Fibroblast of lung (primary cell): Measurements from ENCODE around the gene RPL22. TPM values are rescaled to one million over a fixed set of nuclear protein-coding genes. Genes with fewer than 3 reads are reported as not detected.
A peak's percentile ranks its signal among the peaks of the same experiment; 100 is the strongest.

Experiments used
- DNase-seq, 2 donors: peaks; one replicate each; pipeline versions ENCODE4 v3.0.0 to v3.0.0-alpha.2; 2010; ENCODE audit warnings: low read depth in 2 of 2
- H2AFZ ChIP-seq: 2 replicates; pipeline ENCODE4 v1.5.1; 2012; ENCODE audit warnings: low read length, control low read depth, inconsistent platforms
- H3K27ac ChIP-seq: 2 replicates; pipeline ENCODE4 v1.5.1; 2011; ENCODE audit warnings: low read length, control low read depth; ENCODE audit not compliant: insufficient read depth
- H3K27me3 ChIP-seq: 2 replicates; pipeline ENCODE4 v1.5.1; 2011; ENCODE audit warnings: mild to moderate bottlenecking, low read length; ENCODE audit not compliant: control insufficient read depth, insufficient read depth
- H3K36me3 ChIP-seq: 2 replicates; pipeline ENCODE4 v1.5.1; 2011; ENCODE audit warnings: low read length; ENCODE audit not compliant: control insufficient read depth, insufficient read depth
- H3K4me1 ChIP-seq: 2 replicates; pipeline ENCODE4 v1.5.1; 2011; ENCODE audit warnings: low read length; ENCODE audit not compliant: control insufficient read depth, insufficient read depth; ENCODE audit errors: extremely low read depth
- H3K4me2 ChIP-seq: 2 replicates; pipeline ENCODE4 v1.5.1; 2011; ENCODE audit warnings: low read length, control low read depth; ENCODE audit not compliant: insufficient read depth; ENCODE audit errors: extremely low read depth
- H3K4me3 ChIP-seq, 4 experiments: fragments of 200-600 bp in 1 of 4; sonication (generic) in 1 of 4; replicated peaks in 1 of 4; 2 replicates each; pipeline ENCODE4 v1.5.1; 2011 to 2016; ENCODE audit warnings: low read length in 4 of 4, low read depth in 3 of 4, mild to moderate bottlenecking in 3 of 4, control low read depth in 2 of 4, inconsistent platforms in 1 of 4, mixed read lengths in 1 of 4; ENCODE audit not compliant: insufficient read depth in 1 of 4; ENCODE audit errors: control extremely low read depth in 1 of 4
- H3K79me2 ChIP-seq: 2 replicates; pipeline ENCODE4 v1.5.1; 2012; ENCODE audit warnings: mild to moderate bottlenecking, low read length, inconsistent platforms; ENCODE audit not compliant: control insufficient read depth, insufficient read depth
- H3K9ac ChIP-seq: 2 replicates; pipeline ENCODE4 v1.5.1; 2011; ENCODE audit warnings: mild to moderate bottlenecking, low read length, control low read depth; ENCODE audit not compliant: insufficient read depth
- H3K9me3 ChIP-seq: 2 replicates; pipeline ENCODE4 v1.5.1; 2012; ENCODE audit warnings: low read depth, low read length; ENCODE audit not compliant: control insufficient read depth, insufficient read depth
- H4K20me1 ChIP-seq: 2 replicates; pipeline ENCODE4 v1.5.1; 2011; ENCODE audit warnings: low read length; ENCODE audit not compliant: control insufficient read depth, insufficient read depth; ENCODE audit errors: extremely low read depth
- CTCF ChIP-seq, 2 donors: IDR thresholded peaks in 1 of 2; conservative IDR thresholded peaks in 1 of 2; 1 replicate in 1 of 2; 2 replicates in 1 of 2; pipeline ENCODE4 v1.5.1; 2011 to 2012; ENCODE audit warnings: low read length in 2 of 2, control low read depth in 1 of 2, inconsistent platforms in 1 of 2, low read depth in 1 of 2, mild to moderate bottlenecking in 1 of 2
- EZH2 ChIP-seq: IDR thresholded peaks from 2 replicates; pipeline ENCODE4 v1.5.1; 2012; ENCODE audit warnings: low read length, control low read depth, mild to moderate bottlenecking; ENCODE audit errors: missing control alignments
- polyA plus RNA-seq, 2 donors: library from polyadenylated mRNA; depleted of rRNA in 1 of 2; stranded (reverse) in 1 of 2; unstranded in 1 of 2; fragments of >200 nt; gene quantifications; 2 replicates each; pipeline ENCODE4 v1.2.1, GENCODE V29; 2011 to 2012; ENCODE audit warnings: missing spikeins in 1 of 2
- total RNA-seq: library from RNA; depleted of rRNA; stranded (reverse); fragments of >200 nt; gene quantifications from 2 replicates; pipeline ENCODE4 v1.2.1, GENCODE V29; 2014

The RPL22 gene
- total and polyA plus RNA-seq, 2 donors (not counting 1 experiment from before 2014, with no cell fraction given): 159 to 369 TPM

- Histone ChIP-seq H2AFZ (no peak overlapping the region), H3K4me3 (no peak overlapping the region)
Measured at GRCh38 chr1:6158181-6158580, 41.2 kb downstream of the RPL22 start.

GRCh38 chr1:6157528-6158174, 41.7 kb downstream of the RPL22 start:
- DNase-seq: peak in 1 of 2 donors; percentile 64
- H2AFZ ChIP-seq: no peak overlapping the region
- no peaks in the 10 kb centered on the region for H3K79me2 ChIP-seq
- no peaks in the 10 kb centered on the region for H4K20me1 ChIP-seq
- H3K27ac ChIP-seq: no peak overlapping the region
- H3K9ac ChIP-seq: no peak overlapping the region
- TF ChIP-seq EZH2 (no peak), CTCF (conservative IDR thresholded peaks at IDR 0.05 in 1 of 2, IDR thresholded peaks at IDR 0.05 in 1 of 2; ENCODE audit: low read depth in 1 of 2, low read length in 2 of 2) (no peak)
- no peaks in the 10 kb centered on the region for H3K4me1 ChIP-seq
- no peaks in the 10 kb centered on the region for H3K36me3 ChIP-seq
- H3K27me3 ChIP-seq: no peaks in the 10 kb centered on the region
- no peak overlapping the region for H3K4me2 ChIP-seq
- no peak overlapping the region for H3K4me3 ChIP-seq
- H3K9me3 ChIP-seq: no peaks in the 10 kb centered on the region

More at GRCh38 chr1:6158181-6158580, 41.2 kb downstream of the RPL22 start:
- Histone ChIP-seq H3K36me3 (no peaks in the 10 kb centered on the region), H3K27me3 (no peaks in the 10 kb centered on the region), H3K4me1 (no peaks in the 10 kb centered on the region), H4K20me1 (no peaks in the 10 kb centered on the region), H3K79me2 (no peaks in the 10 kb centered on the region), H3K4me2 (no peak overlapping the region), H3K9me3 (no peaks in the 10 kb centered on the region), H3K27ac (no peak overlapping the region), H3K9ac (no peak overlapping the region)
- no peak for DNase-seq
- TF ChIP-seq CTCF (conservative IDR thresholded peaks at IDR 0.05 in 1 of 2, IDR thresholded peaks at IDR 0.05 in 1 of 2; ENCODE audit: low read depth in 1 of 2, low read length in 2 of 2) (no peak), EZH2 (no peak)

- H3K9ac ChIP-seq: no peak overlapping the region
- no peak overlapping the region for H3K4me2 ChIP-seq
- peak in 1 of 2 donors; percentile 23 for DNase-seq
- H3K27me3 ChIP-seq: no peaks in the 10 kb centered on the region
- H3K4me3 ChIP-seq: no peak overlapping the region
- no peaks in the 10 kb centered on the region for H3K36me3 ChIP-seq
- no peak for TF ChIP-seq CTCF (conservative IDR thresholded peaks at IDR 0.05 in 1 of 2, IDR thresholded peaks at IDR 0.05 in 1 of 2; ENCODE audit: low read depth in 1 of 2, low read length in 2 of 2)
- no peak for TF ChIP-seq EZH2
- H3K27ac ChIP-seq: no peak overlapping the region
- no peaks in the 10 kb centered on the region for H3K4me1 ChIP-seq
- no peaks in the 10 kb centered on the region for H4K20me1 ChIP-seq
- H3K9me3 ChIP-seq: no peaks in the 10 kb centered on the region
- H3K79me2 ChIP-seq: no peaks in the 10 kb centered on the region
- H2AFZ ChIP-seq: no peak overlapping the region
Measured at GRCh38 chr1:6157132-6157527, 42.3 kb downstream of the RPL22 start.
